Osteoblast (primary cell): ENCODE measurements around the gene HSF5. TPM values are rescaled to one million over a fixed set of nuclear protein-coding genes. Genes with fewer than 3 reads are reported as not detected.

ENCODE experiments used
- DNase-seq: peaks from one replicate; pipeline ENCODE4 v3.0.0; 2011; ENCODE audit warnings: low spot score, mixed read lengths; ENCODE audit not compliant: insufficient read length; ENCODE audit errors: missing footprints
- H2AFZ ChIP-seq: 2 replicates; pipeline ENCODE4 v1.6.0; 2011; ENCODE audit warnings: mild to moderate bottlenecking, low read length
- H3K27ac ChIP-seq: 2 replicates; pipeline ENCODE4 v1.5.1; 2011; ENCODE audit warnings: mild to moderate bottlenecking, low read depth, low read length, moderate library complexity
- H3K27me3 ChIP-seq: 2 replicates; pipeline ENCODE4 v1.6.0; 2012; ENCODE audit warnings: mild to moderate bottlenecking, control low read depth, inconsistent platforms, low read length, moderate library complexity; ENCODE audit not compliant: insufficient read depth
- H3K36me3 ChIP-seq: 2 replicates; pipeline ENCODE4 v1.5.1; 2011; ENCODE audit warnings: mild to moderate bottlenecking, low read length, control low read depth, moderate library complexity; ENCODE audit not compliant: insufficient read depth
- H3K4me1 ChIP-seq: 2 replicates; pipeline ENCODE4 v1.5.1; 2011; ENCODE audit warnings: mild to moderate bottlenecking, low read length, control low read depth, moderate library complexity; ENCODE audit not compliant: insufficient read depth
- H3K4me2 ChIP-seq: 2 replicates; pipeline ENCODE4 v1.6.0; 2011; ENCODE audit warnings: mild to moderate bottlenecking, low read length; ENCODE audit not compliant: insufficient read depth
- H3K4me3 ChIP-seq: fragments of 200-600 bp; sonication (generic); 3 replicates; pipeline ENCODE4 v1.5.1; 2012; ENCODE audit warnings: mild to moderate bottlenecking, low read length, inconsistent platforms; ENCODE audit not compliant: insufficient read depth
- H3K79me2 ChIP-seq: 2 replicates; pipeline ENCODE4 v1.6.0; 2012; ENCODE audit warnings: mild to moderate bottlenecking, low read length, control low read depth, inconsistent platforms; ENCODE audit not compliant: insufficient read depth
- H3K9me3 ChIP-seq: 2 replicates; pipeline ENCODE4 v1.5.1; 2011; ENCODE audit warnings: low read depth, low read length, control low read depth
- H4K20me1 ChIP-seq: 2 replicates; pipeline ENCODE4 v1.6.0; 2012; ENCODE audit warnings: mild to moderate bottlenecking, low read length, control low read depth; ENCODE audit not compliant: insufficient read depth
- CTCF ChIP-seq: IDR thresholded peaks from 2 replicates; pipeline ENCODE4 v1.5.1; 2011; ENCODE audit warnings: mild to moderate bottlenecking, low read depth, low read length, moderate library complexity; ENCODE audit errors: extremely low read depth
- total RNA-seq: library from RNA; depleted of rRNA; stranded (reverse); fragments of >200 nt; gene quantifications from 2 replicates; pipeline ENCODE4 v1.2.3, GENCODE V29; 2012

HSF5 gene
- total RNA-seq, 1 donor, result under 0.01 TPM

GRCh38 chr17:58371300-58371950 is 116.8 kb downstream of the HSF5 start:
- Histone ChIP-seq H2AFZ (no peak overlapping the region), H3K4me3 (no peak overlapping the region), H3K4me2 (no peak overlapping the region), H4K20me1 (no peaks in the 10 kb centered on the region), H3K9me3 (no peaks in the 10 kb centered on the region), H3K79me2 (no peaks in the 10 kb centered on the region), H3K27me3 (peaks cover 3% of the 10 kb centered on the region), H3K36me3 (no peaks in the 10 kb centered on the region), H3K27ac (no peak overlapping the region), H3K4me1 (no peaks in the 10 kb centered on the region)
- no peak for DNase-seq
- no peak for TF ChIP-seq CTCF

- TF ChIP-seq CTCF, result no peak
- H3K4me1 ChIP-seq, result no peaks in the 10 kb centered on the region
- DNase-seq, result no peak
These were observed 117.5 kb downstream of the HSF5 start for GRCh38 chr17:58370716-58371115.

GRCh38 chr17:58370309-58370708 is 117.9 kb downstream of the HSF5 start:
- Histone ChIP-seq H3K79me2 (no peaks in the 10 kb centered on the region), H4K20me1 (no peaks in the 10 kb centered on the region), H3K9me3 (no peaks in the 10 kb centered on the region), H3K4me2 (no peak overlapping the region), H2AFZ (no peak overlapping the region), H3K27me3 (peaks cover 3% of the 10 kb centered on the region), H3K27ac (no peak overlapping the region), H3K36me3 (no peaks in the 10 kb centered on the region), H3K4me1 (no peaks in the 10 kb centered on the region), H3K4me3 (no peak overlapping the region)
- DNase-seq, result peak; percentile 78
- TF ChIP-seq CTCF, result no peak

More at GRCh38 chr17:58370716-58371115, 117.5 kb downstream of the HSF5 start:
- no peak overlapping the region for H3K4me2 ChIP-seq
- H3K4me3 ChIP-seq, result no peak overlapping the region
- H3K79me2 ChIP-seq, result no peaks in the 10 kb centered on the region
- no peaks in the 10 kb centered on the region for H4K20me1 ChIP-seq
- H3K36me3 ChIP-seq, result no peaks in the 10 kb centered on the region
- no peak overlapping the region for H2AFZ ChIP-seq
- H3K9me3 ChIP-seq, result no peaks in the 10 kb centered on the region
- H3K27ac ChIP-seq, result no peak overlapping the region
- peaks cover 3% of the 10 kb centered on the region for H3K27me3 ChIP-seq

Other genes starting within 250 kb of the HSF5 start
- gene LPO, start 249.8 kb downstream of the HSF5 start, total RNA-seq, result under 0.01 TPM in 1 of 2 replicates, not detected in the other
- gene MPO, start 207.5 kb downstream of the HSF5 start, total RNA-seq, result under 0.01 TPM in 1 of 2 replicates, not detected in the other
- 3.8 and 4.3 TPM in 2 replicates for gene TSPOAP1, start 159.6 kb downstream of the HSF5 start, total RNA-seq
- 49.9 and 60.7 TPM in 2 replicates for gene SUPT4H1, start 136.2 kb downstream of the HSF5 start, total RNA-seq
- gene RNF43, start 70.9 kb downstream of the HSF5 start, total RNA-seq, result under 0.01 TPM in 2 replicates
- 43.6 and 51.4 TPM in 2 replicates for gene MTMR4, start 26.2 kb upstream of the HSF5 start, total RNA-seq
- under 0.01 TPM in 2 replicates for gene TEX14, start 203.6 kb upstream of the HSF5 start, total RNA-seq
- gene RAD51C, start 204.2 kb upstream of the HSF5 start, total RNA-seq, result 17.4 and 17.7 TPM in 2 replicates